GM12875 (cell line): Measurements from ENCODE around the gene SLC6A19.

Experiments used
- H3K4me3 ChIP-seq: one replicate; pipeline ENCODE4 v1.5.1; 2011; ENCODE audit warnings: low read depth, low read length, control low read depth
- TF ChIP-seq, protein P1 (sequence below): IDR thresholded peaks from 2 replicates; pipeline ENCODE4 v1.5.1; 2011; ENCODE audit warnings: low read depth, mild to moderate bottlenecking, control low read depth, inconsistent platforms, low read length, moderate library complexity, borderline replicate concordance; ENCODE audit not compliant: insufficient read depth

The SLC6A19 gene

DNA sequence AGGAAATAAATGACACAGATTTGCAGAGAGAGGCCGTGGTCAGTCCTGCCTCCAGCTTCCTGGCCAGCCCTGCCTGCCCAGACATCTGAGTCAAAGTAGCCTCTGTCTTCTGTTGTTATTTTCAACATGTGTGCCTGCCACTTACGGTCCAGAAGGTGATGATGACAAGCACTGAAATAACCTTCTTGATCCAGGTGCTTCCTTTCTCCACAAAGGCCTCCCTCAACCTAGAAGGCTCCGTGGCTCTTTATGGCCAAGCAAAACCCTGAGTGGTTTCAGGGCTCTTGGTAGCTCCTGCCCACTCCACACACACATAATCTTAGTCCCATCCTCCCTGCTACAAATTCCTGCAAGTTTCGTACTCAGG lies 34.1 kb upstream of the SLC6A19 start:
- no peak overlapping the region for H3K4me3 ChIP-seq
- TF ChIP-seq, protein P1, sequence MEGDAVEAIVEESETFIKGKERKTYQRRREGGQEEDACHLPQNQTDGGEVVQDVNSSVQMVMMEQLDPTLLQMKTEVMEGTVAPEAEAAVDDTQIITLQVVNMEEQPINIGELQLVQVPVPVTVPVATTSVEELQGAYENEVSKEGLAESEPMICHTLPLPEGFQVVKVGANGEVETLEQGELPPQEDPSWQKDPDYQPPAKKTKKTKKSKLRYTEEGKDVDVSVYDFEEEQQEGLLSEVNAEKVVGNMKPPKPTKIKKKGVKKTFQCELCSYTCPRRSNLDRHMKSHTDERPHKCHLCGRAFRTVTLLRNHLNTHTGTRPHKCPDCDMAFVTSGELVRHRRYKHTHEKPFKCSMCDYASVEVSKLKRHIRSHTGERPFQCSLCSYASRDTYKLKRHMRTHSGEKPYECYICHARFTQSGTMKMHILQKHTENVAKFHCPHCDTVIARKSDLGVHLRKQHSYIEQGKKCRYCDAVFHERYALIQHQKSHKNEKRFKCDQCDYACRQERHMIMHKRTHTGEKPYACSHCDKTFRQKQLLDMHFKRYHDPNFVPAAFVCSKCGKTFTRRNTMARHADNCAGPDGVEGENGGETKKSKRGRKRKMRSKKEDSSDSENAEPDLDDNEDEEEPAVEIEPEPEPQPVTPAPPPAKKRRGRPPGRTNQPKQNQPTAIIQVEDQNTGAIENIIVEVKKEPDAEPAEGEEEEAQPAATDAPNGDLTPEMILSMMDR, result no peak

DNA sequence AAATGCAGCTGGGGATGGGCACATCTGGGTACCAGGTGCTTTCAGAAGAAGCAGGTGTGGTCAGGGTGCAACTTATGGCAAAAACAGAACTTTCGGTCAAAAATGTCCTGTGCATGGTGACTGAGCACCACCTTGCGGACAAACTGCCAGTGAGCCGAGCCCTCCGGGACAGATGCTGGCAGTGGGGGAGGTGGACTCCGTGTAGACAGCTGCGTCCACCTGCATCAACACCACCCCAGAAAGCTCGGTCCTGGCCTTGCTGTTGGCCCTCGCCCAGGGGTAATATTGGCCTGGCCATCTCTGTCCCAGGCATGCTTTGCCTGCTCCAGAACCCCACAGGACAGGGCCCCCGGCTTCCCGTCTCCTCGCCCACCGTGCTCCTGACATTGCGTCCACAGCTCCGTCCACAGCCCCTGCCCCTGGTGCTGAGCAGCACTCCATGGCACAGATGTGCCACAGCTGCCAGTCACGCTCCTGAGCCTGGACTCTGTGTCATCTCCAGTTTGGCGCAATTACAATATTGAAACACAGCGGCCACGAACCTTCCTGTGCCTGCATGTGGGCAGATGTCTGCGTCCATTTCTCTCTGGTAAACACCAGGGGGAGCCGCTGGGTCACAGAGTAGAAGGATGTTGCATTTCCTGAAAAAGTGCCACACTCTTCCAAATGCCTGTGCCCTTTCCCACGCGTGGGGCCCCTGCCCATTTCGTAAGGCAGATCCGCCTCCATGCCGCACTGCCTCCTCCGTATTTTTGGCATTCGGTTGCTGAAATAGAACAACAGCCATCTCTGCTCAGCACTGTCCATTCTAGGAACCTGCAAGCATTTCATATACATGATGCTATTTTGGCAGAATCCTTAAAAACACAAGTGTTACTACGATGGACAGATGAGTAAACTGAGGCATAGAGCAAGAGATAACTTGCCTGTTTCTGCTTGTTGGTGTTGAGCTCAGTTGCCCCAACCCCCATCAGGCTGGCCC lies 33.4 kb upstream of the SLC6A19 start:
- TF ChIP-seq, protein P1, result peak; percentile 75
- H3K4me3 ChIP-seq, result no peak overlapping the region

DNA sequence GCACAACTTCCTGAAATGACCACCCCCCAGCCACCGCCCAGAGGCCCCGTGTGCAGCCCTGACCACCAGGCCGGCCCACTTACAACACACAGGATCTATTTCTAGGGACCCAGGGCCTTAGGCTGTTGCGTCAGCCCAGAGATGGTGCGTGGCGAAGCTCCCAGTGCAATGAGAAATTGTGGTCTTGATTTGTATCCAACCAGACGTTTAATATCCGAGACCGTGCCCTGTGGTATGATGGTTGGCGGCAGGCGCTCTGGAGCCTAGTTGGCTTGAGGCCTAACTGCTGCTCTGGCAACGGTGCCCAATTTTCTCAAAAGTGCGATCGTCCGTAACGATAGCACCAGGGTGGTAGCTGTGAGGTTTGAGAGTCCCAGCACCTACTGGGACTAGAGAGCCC lies 32.6 kb upstream of the SLC6A19 start:
- TF ChIP-seq, protein P1, result no peak
- H3K4me3 ChIP-seq, result no peak overlapping the region

DNA sequence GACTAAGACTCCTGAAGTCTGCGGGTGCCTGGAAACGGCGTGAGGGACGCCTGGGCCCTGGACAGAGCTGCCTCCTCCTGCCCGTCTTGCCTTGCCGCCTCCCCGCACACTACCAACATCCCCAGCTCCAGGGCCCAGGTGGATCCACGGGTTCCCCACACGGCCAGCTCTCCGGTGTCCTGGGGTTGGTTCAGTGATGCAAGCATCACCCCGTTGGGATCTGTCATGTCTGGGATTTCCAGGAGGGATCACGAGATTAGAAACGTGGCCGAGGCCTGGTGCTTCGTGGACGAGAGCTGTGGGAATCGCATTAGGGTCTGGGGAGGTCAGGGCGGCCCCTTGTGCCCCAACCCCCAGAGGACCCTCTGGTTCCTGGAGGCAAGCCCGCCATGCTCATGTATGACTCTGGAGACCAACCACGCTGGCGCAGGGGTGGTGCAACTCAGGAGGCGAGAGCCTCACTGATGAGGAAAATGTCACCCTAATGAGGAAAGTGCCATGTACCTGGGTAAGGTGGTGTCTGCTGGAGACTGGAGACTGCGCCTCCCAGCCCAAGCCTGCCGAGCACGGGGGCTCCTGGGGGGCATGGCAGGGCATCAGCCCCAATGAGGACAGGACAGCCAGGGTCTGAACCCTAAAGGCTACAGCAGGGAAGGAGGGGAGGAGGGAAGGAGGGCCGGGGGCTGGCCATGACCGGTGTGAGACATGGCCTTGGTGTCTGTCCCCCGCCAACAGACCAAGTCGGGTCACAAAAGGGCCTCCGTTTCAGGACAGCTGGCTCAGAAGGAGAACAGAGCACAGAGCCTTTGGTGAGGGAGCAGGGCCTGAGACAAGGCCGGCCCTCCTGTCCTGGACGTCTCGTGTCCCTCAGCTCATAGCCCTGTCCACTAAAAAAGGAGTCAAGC lies 31.9 kb upstream of the SLC6A19 start:
- TF ChIP-seq, protein P1, result no peak
- no peak overlapping the region for H3K4me3 ChIP-seq

DNA sequence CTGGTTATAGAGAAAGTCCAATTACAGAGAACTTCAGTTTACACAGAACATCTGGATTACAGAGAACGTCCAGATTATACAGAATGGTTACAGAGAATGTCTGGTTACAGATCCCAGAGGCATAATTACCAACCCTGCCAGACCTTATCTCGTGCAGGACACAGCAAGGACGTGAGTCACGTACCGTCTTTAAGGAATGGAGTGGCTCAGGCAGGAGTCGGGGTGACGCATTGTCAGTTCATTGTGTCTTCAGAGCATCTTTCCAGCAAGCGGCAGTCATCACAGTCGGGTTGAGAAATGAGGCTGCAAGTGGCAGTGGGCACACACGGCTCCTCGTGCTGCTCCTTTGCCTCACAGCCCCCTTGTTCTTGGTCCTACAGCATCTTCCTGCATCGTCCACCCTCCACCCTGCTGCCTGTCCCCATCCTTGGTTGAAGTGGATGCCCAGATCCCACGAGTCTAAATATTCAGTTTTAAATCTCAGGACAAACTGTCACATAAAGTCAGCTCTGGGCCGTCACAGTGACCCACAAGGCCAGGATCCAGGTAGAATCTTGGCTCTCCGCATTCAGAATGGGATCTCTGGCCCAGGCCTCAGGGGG lies 30.0 kb upstream of the SLC6A19 start:
- no peak overlapping the region for H3K4me3 ChIP-seq
- TF ChIP-seq, protein P1, result no peak

DNA sequence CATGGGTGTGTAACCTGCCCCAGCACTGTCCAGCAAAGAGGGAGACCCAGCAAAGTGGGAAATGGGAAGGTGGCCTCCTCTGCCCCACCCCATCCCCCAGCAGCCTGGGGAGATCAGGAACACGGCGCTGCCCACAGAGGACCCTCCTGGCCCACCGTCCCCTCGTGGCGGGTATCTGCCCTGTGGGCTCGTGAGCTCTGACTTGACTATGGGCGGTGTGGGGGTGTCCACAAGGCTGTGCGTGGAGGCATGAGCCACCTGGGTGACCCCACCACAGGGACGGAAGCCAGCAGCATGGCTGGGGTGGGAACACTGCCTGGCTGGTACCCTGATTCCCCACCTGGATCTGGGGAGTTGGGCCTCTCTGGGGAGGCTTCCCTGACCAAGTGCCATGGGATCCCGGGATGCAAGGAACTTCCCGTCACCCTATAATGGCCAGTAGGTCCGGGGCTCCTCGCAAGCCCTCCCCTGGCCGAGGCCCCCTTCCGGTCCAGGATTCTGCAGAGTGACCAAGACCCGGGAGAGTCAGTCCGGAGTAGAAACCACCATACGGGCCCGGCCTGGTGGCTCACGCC lies 29.3 kb upstream of the SLC6A19 start:
- H3K4me3 ChIP-seq, result no peak overlapping the region
- TF ChIP-seq, protein P1, result no peak
